Ovary (tissue), 3 donors: ENCODE data around the gene HASPIN.

Experiments used
- EP300 ChIP-seq: sonication (generic); formaldehyde crosslinking; IDR thresholded peaks from one replicate; pipeline ENCODE4 v1.6.1; 2017; ENCODE audit warnings: antibody characterized with exemption
- POLR2A ChIP-seq: fragments of 450-650 bp; IDR thresholded peaks from one replicate; pipeline ENCODE4 v1.6.1; 2017; ENCODE audit warnings: antibody characterized with exemption, mild to moderate bottlenecking, moderate library complexity
- TF ChIP-seq, protein P1 (sequence below), 3 donors: fragments of 450-650 bp in 2 of 3; fragments of 200-600 bp in 1 of 3; IDR thresholded peaks; one replicate each; pipeline versions ENCODE4 v1.5.1 to v1.8.0; 2016 to 2022; ENCODE audit warnings: antibody characterized with exemption in 3 of 3, mild to moderate bottlenecking in 1 of 3
- donor health status: DM: no; HTN: no; CAD: no.

GRCh38 chr17:3691617-3692067, 32.1 kb upstream of the HASPIN start:
- TF ChIP-seq, protein P1, sequence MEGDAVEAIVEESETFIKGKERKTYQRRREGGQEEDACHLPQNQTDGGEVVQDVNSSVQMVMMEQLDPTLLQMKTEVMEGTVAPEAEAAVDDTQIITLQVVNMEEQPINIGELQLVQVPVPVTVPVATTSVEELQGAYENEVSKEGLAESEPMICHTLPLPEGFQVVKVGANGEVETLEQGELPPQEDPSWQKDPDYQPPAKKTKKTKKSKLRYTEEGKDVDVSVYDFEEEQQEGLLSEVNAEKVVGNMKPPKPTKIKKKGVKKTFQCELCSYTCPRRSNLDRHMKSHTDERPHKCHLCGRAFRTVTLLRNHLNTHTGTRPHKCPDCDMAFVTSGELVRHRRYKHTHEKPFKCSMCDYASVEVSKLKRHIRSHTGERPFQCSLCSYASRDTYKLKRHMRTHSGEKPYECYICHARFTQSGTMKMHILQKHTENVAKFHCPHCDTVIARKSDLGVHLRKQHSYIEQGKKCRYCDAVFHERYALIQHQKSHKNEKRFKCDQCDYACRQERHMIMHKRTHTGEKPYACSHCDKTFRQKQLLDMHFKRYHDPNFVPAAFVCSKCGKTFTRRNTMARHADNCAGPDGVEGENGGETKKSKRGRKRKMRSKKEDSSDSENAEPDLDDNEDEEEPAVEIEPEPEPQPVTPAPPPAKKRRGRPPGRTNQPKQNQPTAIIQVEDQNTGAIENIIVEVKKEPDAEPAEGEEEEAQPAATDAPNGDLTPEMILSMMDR (IDR thresholded peaks at IDR 0.05): no peak
- TF ChIP-seq EP300 (no peak), POLR2A (no peak)
